HG02571 (cell line): ENCODE results near the gene CDKAL1.

Source experiments
- ATAC-seq: cut with Tn5 transposase; IDR thresholded peaks from one replicate; pipeline ENCODE4 v1.9.1; 2021; ENCODE audit warnings: mild to moderate bottlenecking, moderate library complexity; ENCODE audit not compliant: unreplicated experiment

The CDKAL1 gene

DNA sequence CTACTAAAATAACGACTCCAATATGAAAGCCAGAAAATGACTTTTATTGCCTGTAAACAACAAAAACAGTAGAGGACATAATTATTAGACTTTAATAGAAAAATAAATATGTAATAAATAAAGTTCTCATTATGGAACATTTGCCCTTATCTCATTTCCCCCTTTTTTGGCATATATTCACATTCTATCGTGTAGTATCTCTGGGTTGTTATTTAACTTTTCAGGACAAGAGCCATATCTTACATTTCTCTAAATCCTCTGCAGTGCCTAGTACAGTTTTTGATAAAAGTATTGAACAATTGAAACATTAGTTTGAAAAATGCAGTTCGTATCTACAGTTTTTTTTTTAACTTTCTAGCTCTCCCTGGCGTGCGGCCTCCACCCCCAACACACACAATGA is 617.3 kb downstream of the CDKAL1 start:
- no peak for ATAC-seq

DNA sequence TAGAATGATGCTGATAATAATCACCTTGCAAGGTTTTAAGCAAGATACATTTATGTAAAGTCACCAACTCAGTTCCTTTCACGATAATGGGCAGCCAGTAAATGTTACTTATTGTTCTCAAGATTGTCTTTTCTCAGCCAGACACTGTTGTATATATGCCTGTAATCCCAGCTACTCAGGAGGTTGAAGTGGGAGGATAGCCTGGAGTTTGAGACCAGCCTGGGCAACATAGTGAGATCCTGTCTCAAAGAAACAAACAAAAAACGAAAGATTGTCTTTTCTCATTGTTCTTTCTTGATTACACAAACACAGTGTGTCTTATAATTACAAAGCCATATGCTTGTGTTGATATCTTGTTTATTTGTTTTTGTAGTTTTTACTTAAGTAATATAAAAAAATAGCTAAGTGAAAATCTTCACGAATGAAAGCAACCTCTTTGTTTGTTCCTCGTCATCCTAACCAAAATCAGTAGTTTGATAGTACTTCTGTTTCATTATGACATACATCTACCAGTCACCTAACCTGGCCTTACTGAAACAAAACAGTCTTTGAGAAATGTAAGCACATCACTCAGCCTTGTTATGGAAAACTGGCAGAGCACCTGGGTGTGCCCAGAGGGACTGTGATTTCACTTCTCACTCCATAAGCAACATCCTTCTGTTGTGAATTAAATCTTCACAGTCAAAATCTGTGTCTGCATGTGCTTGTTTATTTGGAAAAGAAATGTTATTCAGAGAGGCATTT is 623.1 kb downstream of the CDKAL1 start:
- ATAC-seq, result peak; percentile 81

DNA sequence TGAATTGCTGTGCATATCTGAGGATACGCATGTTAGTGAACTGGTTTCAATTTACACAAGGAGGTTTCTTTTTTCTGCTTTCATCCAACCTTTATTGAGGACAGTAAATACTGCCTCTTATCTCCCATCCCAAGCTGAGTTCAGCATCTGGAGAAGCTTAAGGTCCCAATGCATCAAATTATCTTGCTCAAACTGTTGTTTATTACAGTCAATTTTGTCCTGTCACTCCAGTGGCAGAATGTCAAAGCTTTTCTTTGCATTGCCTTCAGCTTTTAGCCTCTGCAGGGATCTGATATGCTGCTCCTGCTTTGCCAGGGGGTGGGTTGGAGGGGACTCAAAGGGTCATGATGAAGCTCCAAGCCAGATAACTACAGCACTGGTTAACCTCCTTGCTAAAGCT is 623.9 kb downstream of the CDKAL1 start:
- no peak for ATAC-seq

DNA sequence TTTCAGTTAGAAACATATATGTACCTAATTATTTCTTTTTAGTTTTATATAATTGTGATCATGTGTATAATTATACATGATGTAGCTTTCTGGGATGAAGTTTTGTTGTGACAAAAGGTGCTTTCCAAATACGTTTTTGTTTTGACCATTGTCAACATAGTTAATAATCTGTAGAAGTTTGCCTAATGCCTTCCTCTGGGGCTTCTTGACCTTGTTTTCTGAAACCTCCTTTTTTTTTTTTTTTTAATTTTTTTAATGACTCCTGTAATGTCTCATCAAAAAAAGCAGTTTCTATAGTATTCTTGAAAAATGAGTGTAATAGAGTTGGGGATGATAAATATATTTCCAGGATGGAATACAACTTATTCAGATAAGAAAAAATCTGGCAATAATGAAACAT is 624.6 kb downstream of the CDKAL1 start:
- ATAC-seq, result peak; percentile 47

DNA sequence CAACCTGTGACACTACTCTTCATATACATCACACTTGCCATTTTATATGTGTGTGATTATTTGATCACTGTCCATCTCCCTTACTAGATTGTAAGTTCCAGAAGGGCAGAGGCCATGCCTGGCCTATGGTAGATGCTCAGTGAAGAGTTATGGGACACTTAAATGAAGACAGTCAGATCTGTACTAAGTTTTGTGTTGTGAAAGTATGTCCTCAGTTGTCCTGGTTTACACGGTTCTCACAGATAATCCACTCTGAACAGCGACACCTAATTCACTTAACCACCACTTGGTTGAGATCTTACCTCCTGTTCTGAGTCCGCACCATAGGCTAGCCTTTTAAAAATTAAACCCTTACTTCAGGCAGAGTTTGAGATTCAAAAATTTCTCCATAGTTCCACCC is 625.2 kb downstream of the CDKAL1 start:
- no peak for ATAC-seq

DNA sequence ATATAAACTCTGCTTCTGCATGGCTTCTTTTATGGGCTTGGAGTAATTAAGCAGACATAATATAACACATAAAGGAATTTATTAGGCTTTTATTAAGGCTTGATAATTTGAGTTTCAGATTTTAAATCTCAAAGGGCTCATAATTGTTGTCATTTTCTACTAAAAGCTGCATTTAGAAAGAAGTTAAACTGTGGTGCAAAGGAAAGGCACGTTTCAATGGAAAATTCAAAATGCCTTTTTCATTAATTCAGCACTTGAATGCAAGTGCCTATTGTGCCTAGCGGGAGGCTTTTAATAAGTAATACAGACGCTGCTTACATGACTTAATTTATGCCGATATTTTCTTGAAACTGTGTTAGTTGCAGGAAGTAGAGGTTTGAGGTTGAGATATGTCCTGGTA is 627.5 kb downstream of the CDKAL1 start:
- no peak for ATAC-seq

DNA sequence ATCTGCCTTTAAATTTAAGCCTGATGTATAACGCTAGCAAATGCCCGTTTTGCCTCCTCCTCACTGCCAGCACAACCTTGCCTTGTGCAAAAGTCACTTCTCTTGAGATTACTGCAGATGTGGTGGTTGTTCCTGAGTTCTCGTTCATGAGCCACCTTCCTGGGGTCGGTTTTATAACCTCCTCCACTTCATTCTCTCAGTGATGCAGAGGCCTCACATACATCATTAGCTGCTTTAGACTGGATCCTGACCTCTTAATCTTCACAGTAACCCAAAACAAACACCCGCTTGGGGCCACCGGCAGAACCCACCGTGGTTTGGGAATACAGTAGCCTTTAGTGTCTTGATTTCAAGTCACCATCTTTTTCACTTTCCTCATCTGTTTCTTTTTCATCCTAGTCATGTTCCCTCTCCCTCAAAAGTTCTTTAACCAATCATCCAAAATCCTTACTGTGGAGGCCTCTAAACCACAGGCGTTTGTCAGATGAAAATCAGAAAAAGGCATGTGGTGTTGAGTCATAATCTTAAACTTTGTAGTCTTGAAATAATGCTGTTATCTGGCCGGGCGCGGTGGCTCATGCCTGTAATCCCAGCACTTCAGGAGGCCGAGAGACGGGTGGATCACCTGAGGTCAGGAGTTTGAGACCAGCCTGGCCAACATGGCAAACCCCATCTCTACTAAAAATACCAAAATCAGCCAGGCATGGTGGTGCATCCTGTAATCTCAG is 629.0 kb downstream of the CDKAL1 start:
- ATAC-seq, result no peak

DNA sequence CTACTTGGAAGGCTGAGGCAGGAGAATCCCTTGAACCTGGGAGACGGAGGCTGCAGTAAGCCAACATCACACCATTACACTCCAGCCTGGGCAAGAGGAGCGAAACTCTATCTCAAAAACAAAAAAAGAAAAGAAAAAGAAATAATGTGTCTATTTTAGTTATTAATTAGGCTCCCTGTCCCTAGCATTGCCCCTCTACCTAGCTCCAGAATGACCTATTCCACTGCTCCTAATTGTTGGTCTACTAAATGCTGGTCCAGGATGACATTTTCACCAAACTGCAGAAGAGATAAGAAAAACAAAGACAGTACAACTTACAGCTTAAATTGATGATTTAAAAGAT is 629.6 kb downstream of the CDKAL1 start:
- no peak for ATAC-seq

DNA sequence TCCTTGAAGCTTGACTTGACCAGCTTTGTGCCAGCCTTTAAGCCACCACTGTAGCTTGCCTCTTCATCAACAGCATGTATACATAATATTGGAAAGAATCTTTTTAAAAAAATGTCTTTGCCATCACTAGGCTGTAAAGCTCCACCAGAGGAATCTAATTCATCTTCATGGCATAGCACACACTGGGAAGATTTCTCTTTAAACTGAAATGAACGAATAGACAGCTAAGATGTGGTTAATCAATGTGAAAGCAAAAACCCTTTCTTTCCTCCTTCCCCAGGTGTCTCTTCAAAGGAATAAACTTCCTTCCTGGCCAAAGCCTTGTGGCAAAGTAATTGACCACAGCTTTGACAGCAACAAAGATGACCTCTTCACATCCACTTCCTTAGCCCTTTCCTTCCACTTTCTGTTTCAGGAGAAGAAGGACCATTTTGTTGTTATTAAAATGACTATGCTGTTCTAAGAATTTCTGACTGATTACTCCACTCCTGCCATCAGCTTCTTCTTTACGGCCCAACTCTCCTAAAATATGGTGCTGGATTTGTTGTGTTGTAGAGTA is 630.6 kb downstream of the CDKAL1 start:
- ATAC-seq, result peak; percentile 41

DNA sequence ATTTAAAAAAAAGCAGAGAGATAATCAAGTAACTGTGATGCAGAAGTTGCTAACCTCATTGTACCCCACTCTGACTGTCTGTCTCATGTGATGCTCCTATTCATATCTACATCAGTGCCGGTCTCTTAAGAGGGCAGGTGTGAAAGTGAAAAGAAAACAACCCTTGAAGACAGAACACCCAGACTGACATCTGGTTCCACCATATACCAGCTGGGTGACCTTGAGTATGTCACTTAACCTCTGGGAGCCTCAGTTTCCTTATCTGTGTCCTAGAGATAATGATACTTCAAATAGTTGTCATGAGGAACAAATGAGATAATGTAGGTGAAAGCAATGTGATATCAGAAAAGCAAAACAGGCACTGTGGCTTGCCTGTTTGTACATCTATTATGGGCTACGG is 632.5 kb downstream of the CDKAL1 start:
- peak; percentile 84 for ATAC-seq

DNA sequence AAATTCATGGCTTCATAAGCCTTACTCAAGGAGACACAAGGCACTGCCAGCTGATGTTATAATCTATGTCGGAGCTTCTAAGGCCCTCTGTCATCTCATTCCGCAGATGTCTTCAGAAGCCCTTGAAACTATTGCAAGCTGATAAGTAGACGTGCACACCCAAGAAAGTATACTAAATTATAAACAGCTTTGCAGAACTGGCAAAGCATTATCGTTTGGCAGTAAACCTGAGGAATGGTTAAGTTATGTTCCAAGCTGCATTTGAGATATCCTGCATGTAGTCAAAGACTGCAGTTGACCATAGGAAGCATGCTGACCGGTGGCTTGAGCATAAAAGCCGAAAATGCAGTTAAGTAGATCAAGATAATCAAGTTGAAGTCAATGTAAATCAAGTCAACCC is 633.5 kb downstream of the CDKAL1 start:
- ATAC-seq, result no peak

DNA sequence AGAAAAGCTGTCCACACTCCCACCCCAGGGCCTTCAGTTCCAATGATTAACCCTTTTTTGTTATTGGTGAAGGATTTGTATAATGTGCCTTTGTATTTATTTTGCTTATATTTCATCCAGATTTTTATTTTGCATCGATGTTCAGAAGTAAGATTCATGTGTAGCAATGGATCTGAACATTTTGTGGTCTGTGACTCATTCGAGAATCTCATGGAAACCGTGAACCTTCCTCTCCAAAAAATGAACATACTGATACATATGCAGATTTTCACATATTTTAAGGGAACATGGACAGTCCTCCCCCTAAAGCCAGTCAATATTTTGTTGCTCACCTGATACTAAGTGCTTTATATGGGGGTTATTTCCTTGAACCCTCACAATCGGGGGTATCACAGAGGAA is 637.5 kb downstream of the CDKAL1 start:
- no peak for ATAC-seq

DNA sequence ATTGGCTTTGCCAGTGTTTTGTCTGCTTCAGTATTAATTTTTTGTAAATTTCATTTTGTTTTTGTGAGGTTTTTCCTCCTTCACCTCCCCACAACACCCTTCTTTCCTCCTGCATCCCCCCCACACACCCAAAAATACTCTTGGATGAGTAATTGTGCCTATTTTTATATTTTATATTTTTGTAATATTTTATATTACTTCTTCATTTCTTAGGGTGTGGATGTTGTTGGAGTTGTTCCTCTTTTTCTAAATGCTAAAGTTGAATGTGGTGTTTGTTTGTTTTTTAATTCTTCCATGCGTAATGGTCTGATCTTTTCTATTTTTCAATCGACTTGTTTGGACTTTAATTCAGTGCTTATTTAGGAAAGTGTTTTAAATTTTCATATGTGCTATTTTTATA is 638.8 kb downstream of the CDKAL1 start:
- no peak for ATAC-seq

DNA sequence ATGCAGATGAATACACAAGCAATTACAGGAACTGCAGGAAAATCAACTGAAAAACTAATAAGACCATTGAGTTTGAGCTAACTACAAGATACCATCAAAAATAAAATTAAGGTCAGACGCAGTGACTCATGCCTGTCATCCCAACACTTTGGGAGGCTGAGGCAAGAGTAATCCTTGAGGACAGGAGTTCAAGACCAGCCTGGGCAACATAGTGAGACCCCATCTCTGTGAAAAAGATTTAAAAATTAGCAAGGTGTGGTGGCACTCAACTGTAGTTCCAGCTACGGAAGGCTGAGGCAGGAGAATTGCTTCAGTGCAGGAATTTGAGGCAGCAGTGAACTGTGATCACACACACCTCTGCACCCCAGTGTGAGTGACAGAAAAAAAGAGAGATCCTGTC is 639.4 kb downstream of the CDKAL1 start:
- no peak for ATAC-seq

DNA sequence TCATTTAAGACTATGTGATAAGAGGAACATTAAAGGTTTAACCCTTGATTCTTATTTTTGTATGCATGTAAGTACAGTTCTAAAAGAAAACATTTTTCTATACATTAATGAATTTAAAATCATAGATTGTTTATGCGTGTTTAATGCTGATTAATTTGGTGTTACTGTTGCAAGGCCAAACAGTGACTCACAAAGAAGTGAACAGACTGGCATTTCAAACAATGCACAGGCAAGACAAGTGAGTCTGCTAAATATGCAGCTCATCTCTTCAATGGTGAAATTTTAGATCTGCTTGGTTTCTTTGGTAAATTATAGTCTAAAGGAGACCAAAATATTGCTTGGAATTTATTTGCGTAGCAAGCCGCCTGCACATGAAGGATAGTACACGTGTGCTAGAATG is 641.9 kb downstream of the CDKAL1 start:
- ATAC-seq, result no peak

DNA sequence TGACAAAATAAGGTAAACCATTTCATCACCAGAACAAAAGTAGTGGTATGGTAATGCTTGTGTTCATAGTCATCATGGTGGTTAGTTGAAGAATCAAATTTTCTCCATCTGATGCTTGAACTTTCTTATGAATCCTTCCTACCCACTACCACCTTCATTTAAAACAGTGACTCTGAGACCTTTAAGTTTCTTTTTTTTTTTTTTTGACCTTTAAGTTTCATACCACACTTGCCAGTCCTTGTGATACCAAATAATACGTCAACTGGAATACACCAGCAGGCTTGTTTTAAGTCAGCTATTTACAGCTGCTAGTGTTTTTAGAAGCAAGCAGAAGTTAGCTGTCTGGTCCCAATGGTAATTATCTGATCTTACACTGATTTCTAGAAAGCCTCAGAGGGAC is 645.9 kb downstream of the CDKAL1 start:
- peak; percentile 84 for ATAC-seq

DNA sequence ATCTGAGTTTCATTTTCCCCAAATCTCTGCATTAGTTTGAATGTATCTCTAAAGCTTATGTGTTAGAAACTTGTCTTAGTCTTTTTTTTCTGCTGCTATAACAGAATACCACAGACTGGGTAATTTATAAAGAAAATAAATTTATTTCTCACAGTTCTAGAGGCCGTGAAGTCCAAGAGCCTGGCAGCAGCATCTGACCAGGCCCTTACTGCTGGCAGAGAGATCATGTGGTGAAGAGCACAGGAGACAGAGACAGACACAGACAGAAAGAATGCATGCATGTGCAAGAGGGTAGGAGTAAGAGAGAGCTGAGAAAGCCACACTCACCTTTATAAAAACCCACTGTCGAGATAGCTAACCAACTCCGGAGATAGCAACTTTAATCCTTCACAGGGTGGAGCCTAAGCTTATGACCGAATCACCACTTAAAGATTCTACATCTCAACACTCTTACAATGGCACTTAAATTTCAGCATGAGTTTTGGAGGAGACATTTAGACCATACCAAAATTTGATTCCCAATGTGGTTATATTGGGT is 646.6 kb downstream of the CDKAL1 start:
- no peak for ATAC-seq

DNA sequence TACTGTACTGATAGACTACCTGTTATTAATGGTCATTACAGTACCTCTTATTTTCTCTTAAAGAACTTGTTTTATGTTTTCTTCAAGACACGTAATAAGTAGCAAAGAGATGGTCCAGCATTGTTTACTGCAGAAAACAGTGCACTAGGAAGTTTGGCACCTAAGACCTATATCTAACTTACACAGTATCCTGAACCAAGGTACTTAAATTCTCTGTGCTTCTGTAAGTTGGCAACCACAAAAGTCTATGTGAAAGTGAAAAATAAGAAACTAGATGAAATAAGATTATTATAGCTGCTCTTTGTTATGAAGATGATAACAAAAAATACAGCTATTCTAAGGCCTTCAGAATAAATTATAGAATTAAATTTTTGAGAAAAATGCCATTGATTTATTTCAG is 647.6 kb downstream of the CDKAL1 start:
- ATAC-seq, result no peak

DNA sequence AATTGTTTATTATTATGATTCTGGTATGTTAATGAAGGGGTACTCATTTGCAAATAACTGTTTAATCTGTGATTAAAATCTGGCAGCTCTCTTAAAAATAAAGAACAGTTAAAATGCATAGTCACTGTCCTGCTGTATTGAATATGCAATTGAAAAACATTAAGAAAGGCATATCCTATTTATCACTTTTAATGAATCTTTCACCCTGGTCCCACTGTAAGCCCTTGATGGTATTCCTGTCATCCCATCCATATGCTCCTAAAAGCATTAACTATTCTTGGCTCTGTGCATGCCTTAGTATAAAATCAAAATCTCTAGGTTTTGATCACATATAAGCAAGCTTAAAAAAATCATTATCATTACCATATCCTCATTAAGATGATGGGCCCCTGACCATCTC is 648.3 kb downstream of the CDKAL1 start:
- no peak for ATAC-seq

DNA sequence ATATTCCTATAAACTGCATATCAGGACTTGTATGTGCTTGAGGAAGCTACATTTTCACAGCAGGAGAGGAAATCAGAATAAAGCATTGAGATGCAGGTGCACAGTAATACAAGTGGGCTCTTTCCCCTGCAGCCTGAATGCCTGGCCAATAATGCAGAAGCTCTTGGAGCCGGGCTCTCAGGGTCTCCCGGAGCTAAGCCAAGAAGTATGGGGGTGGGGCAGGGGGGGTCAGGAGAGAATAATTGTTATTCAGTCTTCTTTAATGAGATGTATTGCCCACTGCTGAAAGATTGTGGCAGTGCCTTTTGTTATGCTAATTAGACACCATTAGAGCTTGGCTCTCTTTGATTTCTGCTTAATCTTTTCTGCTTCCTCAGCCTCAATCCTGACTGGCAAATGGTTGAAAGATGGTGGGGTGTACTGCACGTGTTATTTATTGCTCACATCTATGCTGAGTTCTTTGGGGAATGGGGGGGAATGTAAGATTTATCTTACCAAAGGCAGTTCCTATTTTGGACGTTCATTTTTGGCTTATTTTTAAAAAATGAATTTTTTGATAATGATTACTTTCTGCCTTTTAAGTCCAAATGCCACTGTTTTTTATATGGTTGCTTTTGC is 651.7 kb downstream of the CDKAL1 start:
- ATAC-seq, result no peak

DNA sequence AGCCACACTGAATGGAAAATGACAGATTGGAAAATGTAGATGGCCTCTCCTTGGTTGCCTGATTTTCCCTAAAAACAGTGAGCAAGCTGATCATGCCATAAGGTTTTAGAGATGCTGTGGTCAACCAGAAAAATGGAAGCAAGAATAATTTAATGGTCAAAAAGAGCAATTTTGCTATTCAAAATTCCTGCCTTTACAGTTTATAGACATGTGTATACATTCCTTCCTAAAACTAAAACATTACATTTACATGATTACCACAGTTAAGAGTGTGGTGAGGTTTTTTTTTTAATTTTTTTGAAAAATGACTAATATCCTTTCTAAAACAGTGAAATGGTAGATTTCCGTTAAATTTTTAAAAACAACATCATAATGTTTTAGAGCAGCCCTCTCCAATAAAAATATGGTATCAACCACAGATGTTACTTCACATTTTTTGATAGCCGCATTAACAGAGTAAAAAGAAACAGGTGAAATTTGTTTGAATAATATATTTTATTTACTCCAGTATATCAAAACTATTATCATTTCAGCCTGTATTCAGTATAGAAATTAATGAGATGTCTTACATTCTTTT is 652.3 kb downstream of the CDKAL1 start:
- ATAC-seq, result no peak
